GM12875 (cell line): ENCODE results near the gene CDK13.

Source experiments
- H3K4me3 ChIP-seq: one replicate; pipeline ENCODE4 v1.5.1; 2011; ENCODE audit warnings: low read depth, low read length, control low read depth
- TF ChIP-seq, protein P1 (sequence below): IDR thresholded peaks from 2 replicates; pipeline ENCODE4 v1.5.1; 2011; ENCODE audit warnings: low read depth, mild to moderate bottlenecking, control low read depth, inconsistent platforms, low read length, moderate library complexity, borderline replicate concordance; ENCODE audit not compliant: insufficient read depth

The CDK13 gene

DNA sequence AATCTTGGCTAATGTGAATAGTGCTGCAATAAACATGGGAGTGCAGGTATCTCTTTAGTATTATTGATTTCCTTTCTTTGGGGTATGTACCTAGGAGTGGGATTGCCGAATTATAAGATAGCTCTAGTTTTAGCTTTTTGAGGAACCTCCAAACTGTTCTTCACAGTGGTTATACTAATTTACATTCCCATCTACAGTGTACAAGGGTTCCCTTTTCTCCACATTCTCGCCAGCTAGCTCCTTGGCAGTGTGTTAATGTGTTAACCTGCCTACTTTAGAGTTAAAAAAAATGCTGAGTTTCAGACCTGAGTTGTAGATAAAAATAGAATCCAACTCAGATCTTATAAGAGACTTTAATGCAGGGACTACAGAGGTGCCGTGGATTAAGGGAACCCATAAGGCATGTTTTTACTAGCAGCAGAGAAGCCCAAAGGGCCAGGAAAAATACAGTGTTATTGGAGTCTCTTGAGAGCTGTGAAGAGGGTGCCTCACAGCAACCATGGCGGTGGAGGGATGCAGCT is 35.4 kb downstream of the CDK13 start:
- no peak overlapping the region for H3K4me3 ChIP-seq
- TF ChIP-seq, protein P1, sequence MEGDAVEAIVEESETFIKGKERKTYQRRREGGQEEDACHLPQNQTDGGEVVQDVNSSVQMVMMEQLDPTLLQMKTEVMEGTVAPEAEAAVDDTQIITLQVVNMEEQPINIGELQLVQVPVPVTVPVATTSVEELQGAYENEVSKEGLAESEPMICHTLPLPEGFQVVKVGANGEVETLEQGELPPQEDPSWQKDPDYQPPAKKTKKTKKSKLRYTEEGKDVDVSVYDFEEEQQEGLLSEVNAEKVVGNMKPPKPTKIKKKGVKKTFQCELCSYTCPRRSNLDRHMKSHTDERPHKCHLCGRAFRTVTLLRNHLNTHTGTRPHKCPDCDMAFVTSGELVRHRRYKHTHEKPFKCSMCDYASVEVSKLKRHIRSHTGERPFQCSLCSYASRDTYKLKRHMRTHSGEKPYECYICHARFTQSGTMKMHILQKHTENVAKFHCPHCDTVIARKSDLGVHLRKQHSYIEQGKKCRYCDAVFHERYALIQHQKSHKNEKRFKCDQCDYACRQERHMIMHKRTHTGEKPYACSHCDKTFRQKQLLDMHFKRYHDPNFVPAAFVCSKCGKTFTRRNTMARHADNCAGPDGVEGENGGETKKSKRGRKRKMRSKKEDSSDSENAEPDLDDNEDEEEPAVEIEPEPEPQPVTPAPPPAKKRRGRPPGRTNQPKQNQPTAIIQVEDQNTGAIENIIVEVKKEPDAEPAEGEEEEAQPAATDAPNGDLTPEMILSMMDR: no peak

DNA sequence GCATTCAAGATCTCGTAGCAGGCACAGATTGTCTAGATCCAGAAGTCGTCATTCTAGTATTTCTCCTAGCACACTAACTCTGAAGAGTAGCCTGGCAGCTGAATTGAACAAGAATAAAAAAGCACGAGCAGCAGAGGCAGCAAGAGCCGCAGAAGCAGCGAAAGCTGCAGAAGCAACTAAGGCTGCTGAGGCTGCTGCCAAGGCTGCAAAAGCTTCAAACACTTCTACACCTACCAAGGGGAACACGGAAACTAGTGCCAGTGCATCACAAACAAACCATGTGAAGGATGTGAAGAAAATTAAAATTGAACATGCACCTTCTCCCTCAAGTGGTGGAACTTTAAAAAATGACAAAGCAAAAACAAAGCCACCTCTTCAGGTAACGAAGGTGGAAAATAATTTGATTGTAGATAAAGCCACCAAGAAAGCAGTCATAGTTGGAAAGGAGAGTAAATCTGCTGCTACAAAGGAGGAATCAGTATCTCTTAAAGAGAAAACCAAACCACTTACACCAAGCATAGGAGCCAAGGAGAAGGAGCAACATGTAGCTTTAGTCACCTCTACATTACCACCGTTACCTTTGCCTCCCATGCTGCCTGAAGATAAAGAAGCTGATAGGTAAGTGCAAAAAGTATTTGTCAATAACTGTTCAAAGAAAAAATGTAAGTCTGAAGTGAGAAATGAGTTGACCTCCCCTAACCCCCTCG is 37.7 kb downstream of the CDK13 start:
- TF ChIP-seq, protein P1: no peak
- H3K4me3 ChIP-seq: no peak overlapping the region

DNA sequence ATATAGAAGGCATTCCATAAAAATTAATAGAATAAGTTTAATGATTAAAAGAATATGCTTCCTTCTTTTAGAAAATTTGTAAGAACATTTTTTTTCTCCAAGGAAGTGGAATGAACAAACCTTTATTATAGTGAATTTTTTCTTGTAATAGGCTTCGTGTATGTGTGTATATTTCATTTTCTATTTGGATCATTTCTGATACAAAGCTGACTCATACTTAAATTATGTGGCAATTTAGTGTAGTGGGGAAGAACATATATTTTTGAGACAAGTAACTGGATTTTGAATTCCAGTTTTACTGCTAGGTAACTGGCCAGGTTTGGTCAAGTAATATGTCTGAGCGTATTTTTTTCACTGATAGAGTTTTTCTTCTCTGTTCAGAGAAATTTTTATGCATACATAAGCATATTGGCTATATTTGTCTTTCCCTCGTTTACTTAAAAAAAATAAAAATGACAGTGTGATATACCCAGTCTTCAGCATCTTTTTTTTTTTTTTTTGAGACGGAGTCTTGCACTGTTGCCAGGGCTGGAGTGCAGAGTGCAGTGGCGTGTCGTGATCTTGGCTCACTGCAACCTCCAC is 50.8 kb downstream of the CDK13 start:
- no peak overlapping the region for H3K4me3 ChIP-seq
- TF ChIP-seq, protein P1: no peak

GRCh38 chr7:40001649-40002048 is 51.6 kb downstream of the CDK13 start:
- TF ChIP-seq, protein P1: no peak

GRCh38 chr7:40003597-40003996 is 53.5 kb downstream of the CDK13 start:
- H3K4me3 ChIP-seq: no peak overlapping the region
- TF ChIP-seq, protein P1: no peak

More at GRCh38 chr7:40001649-40002048, 51.6 kb downstream of the CDK13 start:
- H3K4me3 ChIP-seq: no peak overlapping the region

- TF ChIP-seq, protein P1: no peak
- H3K4me3 ChIP-seq: no peak overlapping the region
Observed at GRCh38 chr7:40008223-40008815, 58.3 kb downstream of the CDK13 start.
